Measurements from ENCODE around the gene THEM5.

The THEM5 gene

DNA sequence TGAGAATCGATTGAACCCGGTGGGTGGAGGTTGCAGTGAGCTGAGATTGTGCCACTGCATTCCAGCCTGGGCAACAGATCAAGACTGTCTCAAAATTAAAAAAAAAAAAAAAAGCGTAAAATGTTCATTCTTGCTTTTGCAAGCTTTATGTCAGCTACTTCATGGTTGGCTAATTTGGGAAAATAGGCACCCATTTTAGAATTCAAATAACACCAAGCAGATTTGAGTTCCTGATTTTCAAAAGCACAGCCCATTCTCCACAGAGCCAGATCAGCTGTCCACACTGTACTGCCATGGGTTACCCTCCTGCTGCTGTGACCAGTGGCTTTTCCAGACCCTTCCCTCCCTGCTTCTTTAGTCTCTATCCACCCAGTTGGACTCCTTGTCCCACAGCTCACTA is 4.4 kb downstream of the THEM5 start:
- no peak for DNase-seq (ENCODE audit: low read depth, low spot score)
- no peak overlapping the region for H3K4me3 ChIP-seq (ENCODE audit: low read depth, low read length)
- in situ Hi-C loops (cut with HindIII; ENCODE audit: low sequenced_read_pairs): no loop called here
- TF ChIP-seq, protein P1, sequence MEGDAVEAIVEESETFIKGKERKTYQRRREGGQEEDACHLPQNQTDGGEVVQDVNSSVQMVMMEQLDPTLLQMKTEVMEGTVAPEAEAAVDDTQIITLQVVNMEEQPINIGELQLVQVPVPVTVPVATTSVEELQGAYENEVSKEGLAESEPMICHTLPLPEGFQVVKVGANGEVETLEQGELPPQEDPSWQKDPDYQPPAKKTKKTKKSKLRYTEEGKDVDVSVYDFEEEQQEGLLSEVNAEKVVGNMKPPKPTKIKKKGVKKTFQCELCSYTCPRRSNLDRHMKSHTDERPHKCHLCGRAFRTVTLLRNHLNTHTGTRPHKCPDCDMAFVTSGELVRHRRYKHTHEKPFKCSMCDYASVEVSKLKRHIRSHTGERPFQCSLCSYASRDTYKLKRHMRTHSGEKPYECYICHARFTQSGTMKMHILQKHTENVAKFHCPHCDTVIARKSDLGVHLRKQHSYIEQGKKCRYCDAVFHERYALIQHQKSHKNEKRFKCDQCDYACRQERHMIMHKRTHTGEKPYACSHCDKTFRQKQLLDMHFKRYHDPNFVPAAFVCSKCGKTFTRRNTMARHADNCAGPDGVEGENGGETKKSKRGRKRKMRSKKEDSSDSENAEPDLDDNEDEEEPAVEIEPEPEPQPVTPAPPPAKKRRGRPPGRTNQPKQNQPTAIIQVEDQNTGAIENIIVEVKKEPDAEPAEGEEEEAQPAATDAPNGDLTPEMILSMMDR (IDR thresholded peaks at IDR 0.05; ENCODE audit: low read depth, low read length): no peak

DNA sequence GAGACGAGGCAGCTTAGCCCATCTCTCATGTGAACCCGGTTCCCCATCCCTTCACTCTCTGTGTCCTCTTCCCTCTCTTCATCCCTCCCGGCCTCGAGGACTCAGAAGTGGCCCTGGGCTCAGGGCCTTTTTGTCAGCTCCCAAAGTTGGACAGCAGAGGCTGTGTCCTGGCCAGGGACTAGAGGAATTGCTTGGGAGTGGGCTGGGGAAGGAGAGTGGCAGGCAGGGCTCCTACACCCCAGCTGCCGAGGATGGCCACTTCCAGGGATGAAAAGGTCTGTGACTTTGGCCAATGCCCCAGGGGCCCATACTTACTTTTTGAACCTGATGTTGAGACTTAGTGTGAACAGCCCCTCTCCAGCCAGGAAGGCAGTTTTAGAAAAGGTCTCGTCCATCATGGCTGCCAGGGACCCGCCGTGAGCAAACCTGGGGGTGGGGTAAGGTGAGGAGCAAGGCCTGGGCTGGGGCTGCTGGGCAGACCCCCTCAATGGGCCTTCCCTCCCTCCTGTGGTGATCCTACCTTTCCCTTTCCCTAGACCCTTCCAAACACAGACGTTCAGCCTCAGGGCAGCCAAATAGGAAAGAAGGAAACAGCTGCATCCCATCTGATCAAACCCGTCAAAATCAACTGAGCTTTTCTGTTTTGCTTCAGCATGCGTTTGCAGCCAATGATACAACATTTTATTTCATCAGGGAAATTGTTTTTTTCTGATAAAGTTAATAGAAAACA is 5.5 kb downstream of the THEM5 start:
- in situ Hi-C loops (cut with HindIII; ENCODE audit: low sequenced_read_pairs): no loop called here
- H3K4me3 ChIP-seq (ENCODE audit: low read depth, low read length): no peak overlapping the region
- no peak for DNase-seq (ENCODE audit: low read depth, low spot score)
- TF ChIP-seq, protein P1 (IDR thresholded peaks at IDR 0.05; ENCODE audit: low read depth, low read length): no peak

DNA sequence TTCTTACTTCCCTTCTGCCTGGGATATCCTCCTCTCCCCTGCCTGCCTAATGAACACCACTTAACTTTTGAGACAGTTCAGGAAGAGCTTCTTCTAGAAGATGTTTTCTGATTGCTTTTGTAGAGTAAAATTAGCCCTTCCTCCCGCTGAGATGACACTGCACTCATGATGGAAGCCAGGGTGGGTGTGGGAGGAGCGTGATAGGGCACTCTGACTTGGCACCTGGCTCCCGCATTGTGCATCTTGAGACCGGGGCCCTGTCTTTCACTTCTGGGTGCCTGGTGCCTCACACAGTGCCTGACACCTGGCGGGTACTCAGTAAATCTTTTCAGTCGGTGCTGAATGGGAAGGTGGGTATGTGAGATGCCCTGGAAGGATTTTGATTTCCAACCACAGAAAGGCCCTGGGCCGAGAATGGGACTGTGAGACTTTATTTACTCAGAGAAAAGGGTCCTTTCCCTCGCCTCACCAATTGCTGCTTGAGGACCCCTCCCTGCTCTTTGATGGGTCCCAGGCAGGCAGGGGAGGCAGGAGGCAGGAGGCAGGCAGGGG is 6.8 kb downstream of the THEM5 start:
- H3K4me3 ChIP-seq (ENCODE audit: low read depth, low read length): no peak overlapping the region
- no peak for DNase-seq (ENCODE audit: low read depth, low spot score)
- TF ChIP-seq, protein P1 (IDR thresholded peaks at IDR 0.05; ENCODE audit: low read depth, low read length): no peak
- in situ Hi-C loops (cut with HindIII; ENCODE audit: low sequenced_read_pairs): no loop called here

DNA sequence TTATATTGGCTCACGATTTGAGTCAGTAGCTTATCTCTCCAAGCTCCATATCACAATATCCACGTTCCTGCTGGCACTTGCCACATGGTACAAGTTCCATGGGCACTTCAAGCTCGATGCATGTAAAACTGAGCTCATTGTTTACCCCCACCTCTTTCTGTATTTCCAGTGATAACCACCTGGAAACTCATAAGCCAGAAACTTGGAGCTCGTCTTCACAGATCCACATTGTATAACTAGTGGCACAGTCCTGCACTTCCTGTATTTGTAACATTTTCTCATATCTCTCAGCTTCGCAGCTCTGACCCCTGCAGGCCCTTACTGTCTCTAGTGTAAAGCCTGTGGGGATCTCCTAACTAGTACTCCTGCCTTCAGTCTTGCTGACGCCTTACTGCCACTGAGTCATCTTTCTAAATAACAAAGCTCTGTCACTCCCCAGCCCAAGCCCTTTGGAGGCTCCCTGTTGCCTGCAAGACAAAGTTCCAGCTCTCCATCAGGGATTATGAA is 7.4 kb downstream of the THEM5 start:
- in situ Hi-C loops (cut with HindIII; ENCODE audit: low sequenced_read_pairs): no loop called here
- peak; percentile 41 for DNase-seq (ENCODE audit: low read depth, low spot score)

DNA sequence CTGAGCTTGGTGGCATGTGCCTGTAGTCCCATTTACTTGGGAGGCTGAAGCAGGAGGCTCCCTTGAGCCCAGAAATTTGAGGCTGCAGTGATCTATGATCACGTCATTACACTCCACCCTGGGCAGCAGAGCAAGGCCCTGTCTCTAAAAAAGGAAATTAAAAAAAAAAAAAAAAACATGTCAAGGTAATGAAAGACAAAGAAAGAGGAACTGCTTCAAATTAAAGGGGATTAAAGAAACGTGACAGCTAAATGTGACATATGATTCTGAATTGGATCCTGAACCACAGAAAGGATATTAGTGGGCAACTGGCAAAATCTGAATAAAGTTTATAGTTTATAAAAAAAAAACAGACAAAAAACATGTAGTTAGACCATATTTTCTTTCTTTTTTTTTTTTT is 10.1 kb downstream of the THEM5 start:
- in situ Hi-C loops (cut with HindIII; ENCODE audit: low sequenced_read_pairs): no loop called here
- H3K4me3 ChIP-seq (ENCODE audit: low read depth, low read length): no peak overlapping the region
- TF ChIP-seq, protein P1 (IDR thresholded peaks at IDR 0.05; ENCODE audit: low read depth, low read length): no peak
- DNase-seq (ENCODE audit: low read depth, low spot score): no peak

More for the DNA sequence above, 7.4 kb downstream of the THEM5 start:
- TF ChIP-seq, protein P1 (IDR thresholded peaks at IDR 0.05; ENCODE audit: low read depth, low read length): no peak
- no peak overlapping the region for H3K4me3 ChIP-seq (ENCODE audit: low read depth, low read length)

DNA sequence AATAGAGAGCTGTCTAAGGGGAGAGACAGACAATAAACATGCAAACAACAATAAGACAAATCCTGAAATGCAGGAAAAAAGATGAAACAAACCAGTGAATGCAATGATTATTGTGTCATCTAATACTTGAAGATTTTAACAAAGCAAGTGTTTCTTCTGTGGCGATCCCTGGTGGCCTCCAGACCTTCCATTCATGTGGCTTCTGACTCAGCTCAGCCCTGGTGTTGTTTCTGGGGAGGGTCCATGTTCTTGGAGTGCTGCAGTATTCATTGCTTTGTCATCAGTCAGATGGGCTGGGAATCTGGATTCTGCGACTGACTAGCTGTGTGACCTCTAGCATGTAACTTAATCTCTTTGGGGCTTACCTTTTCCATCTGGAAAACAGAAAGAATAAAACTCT is 12.4 kb downstream of the THEM5 start:
- in situ Hi-C loops (cut with HindIII; ENCODE audit: low sequenced_read_pairs): no loop called here
- TF ChIP-seq, protein P1 (IDR thresholded peaks at IDR 0.05; ENCODE audit: low read depth, low read length): no peak
- peak; percentile 74 for DNase-seq (ENCODE audit: low read depth, low spot score)
- no peak overlapping the region for H3K4me3 ChIP-seq (ENCODE audit: low read depth, low read length)
